ENCODE results near the gene SPOCD1. TPM values are rescaled to one million over a fixed set of nuclear protein-coding genes. Genes with fewer than 3 reads are reported as not detected.

The SPOCD1 gene
- total RNA-seq, 1 donor from 2014 or later, result not detected

DNA sequence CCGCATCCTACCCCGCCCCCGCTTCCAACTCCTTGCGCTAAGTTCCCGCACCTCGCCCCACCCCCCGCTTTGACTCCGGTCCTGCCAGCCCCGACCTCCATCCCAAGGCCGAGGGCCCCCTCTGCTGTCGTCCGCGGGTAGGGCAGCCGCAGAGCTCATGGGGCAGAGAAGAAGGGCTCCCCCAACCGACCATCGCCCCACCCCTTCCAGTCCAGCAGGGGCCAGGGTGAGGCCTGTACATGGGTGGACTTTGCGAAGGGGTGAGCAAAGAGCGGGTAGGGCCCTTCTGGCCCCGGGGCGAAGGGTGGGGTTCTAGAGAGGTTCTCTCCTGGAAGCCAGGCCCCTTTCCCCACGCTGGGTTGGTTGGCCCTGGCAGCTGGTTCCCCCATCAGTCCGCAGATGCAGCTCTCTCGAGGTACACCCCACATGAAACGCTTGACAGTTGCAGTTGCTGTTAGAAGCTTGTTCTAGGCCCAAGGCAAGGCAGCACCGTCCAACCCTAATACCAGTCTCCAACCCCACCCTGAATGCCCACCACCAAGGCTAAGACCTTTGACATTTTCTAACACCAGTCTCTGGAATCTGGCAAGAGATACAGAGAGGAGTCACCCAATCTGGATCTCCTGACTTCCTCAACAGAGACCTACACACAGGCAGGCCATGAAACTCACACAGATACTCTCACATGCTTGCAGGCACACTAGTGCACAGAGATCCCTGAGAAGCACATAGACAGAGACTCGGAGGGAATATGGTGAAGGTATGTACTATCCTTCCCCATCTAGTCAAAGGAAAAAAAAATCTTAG, 26.4 kb downstream of the SPOCD1 start:
- Histone ChIP-seq H3K27ac (replicated peaks) (peak overlapping the region; percentile 86), H3K36me3 (no peaks in the 10 kb centered on the region), H3K9me3 (replicated peaks) (no peaks in the 10 kb centered on the region), H3K27me3 (ENCODE audit: low read depth) (peaks cover 16% of the 10 kb centered on the region), H3K4me3 (peak overlapping the region; percentile 82), H3K4me1 (peaks cover 16% of the 10 kb centered on the region)
- TF ChIP-seq, protein P1, sequence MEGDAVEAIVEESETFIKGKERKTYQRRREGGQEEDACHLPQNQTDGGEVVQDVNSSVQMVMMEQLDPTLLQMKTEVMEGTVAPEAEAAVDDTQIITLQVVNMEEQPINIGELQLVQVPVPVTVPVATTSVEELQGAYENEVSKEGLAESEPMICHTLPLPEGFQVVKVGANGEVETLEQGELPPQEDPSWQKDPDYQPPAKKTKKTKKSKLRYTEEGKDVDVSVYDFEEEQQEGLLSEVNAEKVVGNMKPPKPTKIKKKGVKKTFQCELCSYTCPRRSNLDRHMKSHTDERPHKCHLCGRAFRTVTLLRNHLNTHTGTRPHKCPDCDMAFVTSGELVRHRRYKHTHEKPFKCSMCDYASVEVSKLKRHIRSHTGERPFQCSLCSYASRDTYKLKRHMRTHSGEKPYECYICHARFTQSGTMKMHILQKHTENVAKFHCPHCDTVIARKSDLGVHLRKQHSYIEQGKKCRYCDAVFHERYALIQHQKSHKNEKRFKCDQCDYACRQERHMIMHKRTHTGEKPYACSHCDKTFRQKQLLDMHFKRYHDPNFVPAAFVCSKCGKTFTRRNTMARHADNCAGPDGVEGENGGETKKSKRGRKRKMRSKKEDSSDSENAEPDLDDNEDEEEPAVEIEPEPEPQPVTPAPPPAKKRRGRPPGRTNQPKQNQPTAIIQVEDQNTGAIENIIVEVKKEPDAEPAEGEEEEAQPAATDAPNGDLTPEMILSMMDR (IDR thresholded peaks at IDR 0.05; ENCODE audit: borderline replicate concordance), result peak; percentile 91
- peak; percentile 96 for DNase-seq
- intact Hi-C loops (cut with micrococcal nuclease), result loop anchor here (2.0 to 10.0 kb wide), 3 partner anchors 75 to 225 kb away; no protein-coding TSS in a partner anchor

DNA sequence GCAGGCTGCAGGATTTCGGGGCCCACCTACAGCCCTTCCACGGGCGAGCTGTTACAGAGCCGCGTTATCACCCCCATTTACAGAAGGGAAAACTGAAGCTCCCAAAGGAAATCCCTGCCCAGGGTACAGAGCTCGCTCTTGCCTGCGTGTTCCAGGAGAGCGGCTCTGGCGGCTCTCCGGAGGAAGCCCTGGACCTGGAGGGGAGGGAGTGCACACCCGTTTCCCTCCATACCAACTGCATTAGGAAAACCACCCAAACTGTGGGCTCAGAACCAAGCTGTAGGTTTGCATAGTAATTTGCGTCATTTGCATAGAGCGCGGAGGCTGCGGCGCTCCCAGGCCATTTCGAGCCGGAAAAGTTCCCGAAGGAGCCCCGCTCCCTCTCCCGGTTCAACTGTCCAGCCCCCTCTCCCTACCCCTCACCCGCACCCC, 27.0 kb downstream of the SPOCD1 start:
- intact Hi-C loops (cut with micrococcal nuclease), result loop anchor here (2.0 to 10.0 kb wide), 2 partner anchors 74 to 126 kb away; no protein-coding TSS in a partner anchor

DNA sequence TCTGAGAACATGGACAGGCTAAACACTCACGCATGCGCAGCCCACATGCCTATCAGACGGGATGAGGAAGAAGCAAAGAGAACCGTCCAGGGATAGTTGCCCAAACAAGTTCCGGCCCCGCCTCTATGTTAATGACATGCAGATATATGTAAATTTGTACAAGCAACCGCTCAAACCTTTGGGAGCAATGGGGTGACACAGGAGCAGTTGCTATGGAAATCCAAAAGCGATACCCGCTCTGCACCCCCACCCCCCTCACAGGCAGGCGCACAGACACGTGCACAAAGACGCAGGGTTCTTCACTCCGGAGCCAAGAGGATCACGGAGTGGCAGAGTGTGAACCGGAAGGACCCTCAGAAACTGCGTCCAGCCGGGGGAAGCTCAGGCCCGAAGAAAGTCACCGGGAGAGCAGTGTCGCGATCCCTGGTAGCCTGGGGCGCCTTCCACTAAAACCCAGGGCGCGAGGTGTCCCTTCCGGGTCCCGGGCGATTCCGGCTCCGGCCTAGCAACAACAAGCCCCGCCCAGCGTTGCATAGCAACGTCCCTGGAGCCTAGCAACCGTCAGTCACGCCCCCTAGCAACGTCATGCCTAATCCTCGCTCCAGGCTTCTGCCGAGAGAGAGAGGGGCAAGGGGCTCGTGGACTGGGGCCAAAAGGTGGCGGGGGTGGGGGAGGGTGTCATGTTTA, 27.5 kb downstream of the SPOCD1 start:
- intact Hi-C loops (cut with micrococcal nuclease), result loop anchor here (2.0 to 10.0 kb wide), 2 partner anchors 73 to 125 kb away; no protein-coding TSS in a partner anchor
- peak overlapping the region; percentile 86 for H3K27ac ChIP-seq (replicated peaks)
- no peaks in the 10 kb centered on the region for H3K9me3 ChIP-seq (replicated peaks)
- DNase-seq, result peak; percentile 91
- TF ChIP-seq, protein P1 (IDR thresholded peaks at IDR 0.05; ENCODE audit: borderline replicate concordance), result no peak
- peaks cover 6% of the 10 kb centered on the region for H3K27me3 ChIP-seq (ENCODE audit: low read depth)
- H3K4me3 ChIP-seq, result peak overlapping the region; percentile 82
- H3K36me3 ChIP-seq, result no peaks in the 10 kb centered on the region
- peaks cover 16% of the 10 kb centered on the region for H3K4me1 ChIP-seq

More for the DNA sequence above, 27.0 kb downstream of the SPOCD1 start:
- H3K36me3 ChIP-seq, result no peaks in the 10 kb centered on the region
- no peak for DNase-seq
- H3K27me3 ChIP-seq (ENCODE audit: low read depth), result peaks cover 10% of the 10 kb centered on the region
- H3K4me3 ChIP-seq, result peak overlapping the region; percentile 82
- H3K27ac ChIP-seq (replicated peaks), result peak overlapping the region; percentile 86
- H3K4me1 ChIP-seq, result peaks cover 16% of the 10 kb centered on the region
- no peaks in the 10 kb centered on the region for H3K9me3 ChIP-seq (replicated peaks)
- TF ChIP-seq, protein P1 (IDR thresholded peaks at IDR 0.05; ENCODE audit: borderline replicate concordance), result no peak

DNA sequence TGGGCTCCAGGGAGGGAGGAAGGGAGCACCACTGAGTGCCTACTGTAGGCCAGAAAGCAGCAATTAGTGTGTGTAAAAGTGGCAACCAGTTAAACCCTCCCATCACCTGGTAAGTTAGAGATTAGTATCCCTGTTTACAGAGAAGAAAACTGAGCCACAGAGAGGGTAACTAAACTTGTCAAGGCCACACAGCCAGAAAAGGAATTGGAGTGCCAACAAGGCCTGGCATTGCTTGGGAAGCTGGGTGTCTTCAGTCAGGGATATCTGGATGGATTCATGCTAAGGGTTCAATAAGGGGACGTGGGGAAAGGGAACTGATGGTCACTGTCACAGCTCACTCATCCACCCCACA, 28.1 kb downstream of the SPOCD1 start:
- intact Hi-C loops (cut with micrococcal nuclease), result loop anchor here (2.0 to 10.0 kb wide), 2 partner anchors 73 to 125 kb away; no protein-coding TSS in a partner anchor
- H3K27ac ChIP-seq (replicated peaks), result peak overlapping the region; percentile 86
- peak overlapping the region; percentile 82 for H3K4me3 ChIP-seq
- TF ChIP-seq, protein P1 (IDR thresholded peaks at IDR 0.05; ENCODE audit: borderline replicate concordance), result no peak
- H3K27me3 ChIP-seq (ENCODE audit: low read depth), result peaks cover 1% of the 10 kb centered on the region
- no peak for DNase-seq
- no peaks in the 10 kb centered on the region for H3K36me3 ChIP-seq
- no peaks in the 10 kb centered on the region for H3K9me3 ChIP-seq (replicated peaks)
- peaks cover 19% of the 10 kb centered on the region for H3K4me1 ChIP-seq

DNA sequence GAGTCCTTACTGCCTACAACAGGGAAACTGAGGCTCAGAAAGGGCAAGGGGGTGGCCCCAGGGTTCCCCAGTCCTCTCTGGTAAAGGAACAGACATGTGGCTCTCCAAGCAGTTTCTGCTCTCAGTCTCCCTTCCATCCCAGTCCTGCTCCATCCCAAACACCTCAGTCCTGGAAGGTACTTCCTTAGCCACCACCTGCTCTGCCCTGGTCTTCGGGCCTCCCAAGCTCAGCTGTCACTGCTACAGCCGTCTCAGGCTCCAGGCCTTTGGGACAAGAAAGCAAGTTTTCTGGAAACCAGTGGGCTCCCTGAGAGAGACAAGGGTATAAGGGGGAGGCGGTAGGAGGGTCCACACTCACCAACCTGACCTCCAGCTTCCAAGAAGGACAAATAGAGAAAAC, 28.6 kb downstream of the SPOCD1 start:
- intact Hi-C loops (cut with micrococcal nuclease), result loop anchor here (10.0 kb wide), 1 partner anchor 72 kb away; no protein-coding TSS in a partner anchor
- Histone ChIP-seq H3K27ac (replicated peaks) (peak overlapping the region; percentile 86), H3K9me3 (replicated peaks) (no peaks in the 10 kb centered on the region), H3K4me1 (peaks cover 24% of the 10 kb centered on the region), H3K4me3 (no peak overlapping the region), H3K27me3 (ENCODE audit: low read depth) (no peaks in the 10 kb centered on the region), H3K36me3 (no peaks in the 10 kb centered on the region)
- DNase-seq, result no peak
- TF ChIP-seq, protein P1 (IDR thresholded peaks at IDR 0.05; ENCODE audit: borderline replicate concordance), result no peak

Data from left ventricle myocardium inferior (tissue), 1 donor.